ENCODE results near the gene FMNL3. TPM values are rescaled to one million over a fixed set of nuclear protein-coding genes. Genes with fewer than 3 reads are reported as not detected.

The FMNL3 gene
- total RNA-seq, 1 donor from 2014 or later, result 58.4 TPM

DNA sequence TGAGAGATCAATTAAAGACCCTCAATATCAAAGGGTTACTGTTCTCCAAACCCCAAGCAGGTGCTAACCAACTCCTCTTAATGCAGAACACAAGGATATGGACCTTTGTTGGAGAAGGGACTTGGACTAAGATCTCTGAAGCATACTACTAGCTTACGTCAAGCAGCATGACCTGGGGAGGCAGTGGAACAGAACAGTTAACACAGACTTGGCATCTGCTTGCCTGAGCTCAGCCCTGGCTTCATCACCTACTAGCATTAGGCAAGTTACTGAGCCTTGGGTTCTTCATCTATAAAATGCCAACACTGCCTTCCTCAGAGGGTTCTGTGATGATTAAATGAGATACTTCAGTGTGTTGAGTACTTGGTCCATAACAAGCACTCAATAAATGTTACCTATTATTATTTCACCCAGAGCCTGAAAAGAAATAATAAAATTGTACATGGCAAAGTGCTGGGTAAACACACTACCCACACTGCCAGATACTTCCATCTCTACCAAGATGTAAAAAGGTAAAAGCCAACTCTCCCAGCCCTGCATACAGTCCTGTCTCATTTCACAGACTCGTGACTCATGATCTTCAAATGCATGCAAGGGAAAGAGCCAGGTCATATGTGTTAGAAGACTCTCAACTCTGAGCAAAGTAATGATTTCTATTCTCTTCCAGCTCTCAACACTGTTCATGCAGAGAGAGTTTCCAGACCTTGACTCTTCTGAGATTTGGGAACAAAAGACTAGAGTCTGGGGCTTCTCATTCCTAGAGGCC, 39.7 kb downstream of the FMNL3 start:
- H3K9ac ChIP-seq (ENCODE audit: low read length), result no peak overlapping the region
- Mint-ChIP-seq H3K4me1 (ENCODE audit: low read depth, unreplicated experiment) (peaks cover 68% of the 10 kb centered on the region), H3K27ac (ENCODE audit: unreplicated experiment) (peak overlapping the region; percentile 29), H3K27me3 (ENCODE audit: low read depth, unreplicated experiment) (no peaks in the 10 kb centered on the region), H3K9me3 (ENCODE audit: unreplicated experiment) (no peaks in the 10 kb centered on the region), H3K4me3 (ENCODE audit: unreplicated experiment) (no peak overlapping the region), H3K36me3 (ENCODE audit: low read depth, unreplicated experiment) (peaks cover 9% of the 10 kb centered on the region)
- H2AFZ ChIP-seq (ENCODE audit: low read depth, low read length), result no peak overlapping the region
- peaks cover under 1% of the 10 kb centered on the region for H3K36me3 ChIP-seq (ENCODE audit: insufficient read depth, low read length)
- no peak for TF ChIP-seq EZH2 (IDR thresholded peaks at IDR 0.05; ENCODE audit: insufficient read depth, low read length)
- TF ChIP-seq, protein P1, sequence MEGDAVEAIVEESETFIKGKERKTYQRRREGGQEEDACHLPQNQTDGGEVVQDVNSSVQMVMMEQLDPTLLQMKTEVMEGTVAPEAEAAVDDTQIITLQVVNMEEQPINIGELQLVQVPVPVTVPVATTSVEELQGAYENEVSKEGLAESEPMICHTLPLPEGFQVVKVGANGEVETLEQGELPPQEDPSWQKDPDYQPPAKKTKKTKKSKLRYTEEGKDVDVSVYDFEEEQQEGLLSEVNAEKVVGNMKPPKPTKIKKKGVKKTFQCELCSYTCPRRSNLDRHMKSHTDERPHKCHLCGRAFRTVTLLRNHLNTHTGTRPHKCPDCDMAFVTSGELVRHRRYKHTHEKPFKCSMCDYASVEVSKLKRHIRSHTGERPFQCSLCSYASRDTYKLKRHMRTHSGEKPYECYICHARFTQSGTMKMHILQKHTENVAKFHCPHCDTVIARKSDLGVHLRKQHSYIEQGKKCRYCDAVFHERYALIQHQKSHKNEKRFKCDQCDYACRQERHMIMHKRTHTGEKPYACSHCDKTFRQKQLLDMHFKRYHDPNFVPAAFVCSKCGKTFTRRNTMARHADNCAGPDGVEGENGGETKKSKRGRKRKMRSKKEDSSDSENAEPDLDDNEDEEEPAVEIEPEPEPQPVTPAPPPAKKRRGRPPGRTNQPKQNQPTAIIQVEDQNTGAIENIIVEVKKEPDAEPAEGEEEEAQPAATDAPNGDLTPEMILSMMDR (IDR thresholded peaks at IDR 0.05; ENCODE audit: insufficient read depth, low read depth, low read length), result no peak
- peaks cover 37% of the 10 kb centered on the region for H4K20me1 ChIP-seq (ENCODE audit: insufficient read depth, low read length)
- FAIRE-seq (no peak), DNase-seq (ENCODE audit: low read depth) (peak; percentile 55)
- peaks cover 49% of the 10 kb centered on the region for H3K4me1 ChIP-seq (ENCODE audit: insufficient read depth, low read length)
- H3K27me3 ChIP-seq (ENCODE audit: insufficient read depth, low read length), result no peaks in the 10 kb centered on the region
- H3K79me2 ChIP-seq (ENCODE audit: insufficient read depth, low read length), result peaks cover 83% of the 10 kb centered on the region
- no peaks in the 10 kb centered on the region for H3K9me3 ChIP-seq (ENCODE audit: insufficient read depth, low read depth, low read length)
- no peak overlapping the region for H3K4me2 ChIP-seq (ENCODE audit: low read length)
- H3K27ac ChIP-seq (ENCODE audit: low read depth, low read length), result no peak overlapping the region
- no peak overlapping the region for H3K4me3 ChIP-seq (ENCODE audit: insufficient read depth, low read depth, low read length)

DNA sequence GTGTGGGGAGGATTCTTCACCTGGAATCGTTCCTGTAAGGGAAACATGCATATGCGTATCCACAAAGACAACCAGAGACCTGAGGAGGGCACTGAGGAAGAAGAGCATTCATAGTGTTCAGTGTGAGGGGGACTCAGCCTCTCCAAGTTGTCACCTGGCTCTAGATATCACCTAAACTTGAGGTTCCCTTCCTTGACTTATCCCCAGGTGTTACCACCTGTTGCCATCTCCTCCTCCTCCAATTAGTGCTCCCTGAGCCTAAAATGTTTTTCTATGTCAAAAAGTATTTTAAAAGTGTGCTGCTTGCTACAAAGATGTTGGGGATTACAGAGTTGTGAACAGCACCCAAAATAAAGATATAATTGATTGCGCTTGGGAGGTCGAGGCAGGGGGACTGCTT, 41.0 kb downstream of the FMNL3 start:
- H3K27me3 Mint-ChIP-seq (ENCODE audit: low read depth, unreplicated experiment), result no peaks in the 10 kb centered on the region
- H3K4me1 Mint-ChIP-seq (ENCODE audit: low read depth, unreplicated experiment), result peaks cover 73% of the 10 kb centered on the region
- peaks cover 13% of the 10 kb centered on the region for H3K36me3 ChIP-seq (ENCODE audit: insufficient read depth, low read length)
- DNase-seq (ENCODE audit: low read depth), result no peak
- no peak for TF ChIP-seq EZH2 (IDR thresholded peaks at IDR 0.05; ENCODE audit: insufficient read depth, low read length)
- TF ChIP-seq, protein P1 (IDR thresholded peaks at IDR 0.05; ENCODE audit: insufficient read depth, low read depth, low read length), result no peak
- no peak overlapping the region for H2AFZ ChIP-seq (ENCODE audit: low read depth, low read length)
- peaks cover 42% of the 10 kb centered on the region for H3K4me1 ChIP-seq (ENCODE audit: insufficient read depth, low read length)
- H3K27ac ChIP-seq (ENCODE audit: low read depth, low read length), result no peak overlapping the region
- no peak overlapping the region for H3K27ac Mint-ChIP-seq (ENCODE audit: unreplicated experiment)
- H3K27me3 ChIP-seq (ENCODE audit: insufficient read depth, low read length), result no peaks in the 10 kb centered on the region
- H3K4me3 Mint-ChIP-seq (ENCODE audit: unreplicated experiment), result no peak overlapping the region
- peaks cover 32% of the 10 kb centered on the region for H4K20me1 ChIP-seq (ENCODE audit: insufficient read depth, low read length)
- no peak overlapping the region for H3K9ac ChIP-seq (ENCODE audit: low read length)
- no peak overlapping the region for H3K4me3 ChIP-seq (ENCODE audit: insufficient read depth, low read depth, low read length)
- peaks cover 19% of the 10 kb centered on the region for H3K36me3 Mint-ChIP-seq (ENCODE audit: low read depth, unreplicated experiment)
- H3K9me3 ChIP-seq (ENCODE audit: insufficient read depth, low read depth, low read length), result no peaks in the 10 kb centered on the region
- H3K9me3 Mint-ChIP-seq (ENCODE audit: unreplicated experiment), result no peaks in the 10 kb centered on the region
- H3K4me2 ChIP-seq (ENCODE audit: low read length), result no peak overlapping the region
- peaks cover 82% of the 10 kb centered on the region for H3K79me2 ChIP-seq (ENCODE audit: insufficient read depth, low read length)
- FAIRE-seq, result no peak

DNA sequence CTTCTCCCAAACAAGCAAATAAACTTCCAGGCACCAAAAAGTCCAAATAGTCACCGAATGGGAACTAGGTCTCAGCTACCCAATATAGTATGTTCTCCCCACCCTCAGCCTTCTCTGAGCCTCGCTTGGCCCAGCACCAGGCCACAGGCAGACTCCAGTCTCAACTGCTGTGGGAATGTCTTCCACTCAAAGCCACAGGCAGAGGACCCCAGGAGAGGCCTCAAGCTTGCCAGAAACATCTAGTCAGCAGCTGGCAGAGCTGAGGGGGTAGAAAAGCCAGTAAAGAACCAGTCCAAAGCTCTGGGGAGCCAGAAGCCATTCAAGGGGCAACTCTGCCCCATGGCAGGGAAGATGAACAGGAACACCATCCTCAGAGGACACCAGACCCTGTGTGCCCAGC, 41.8 kb downstream of the FMNL3 start:
- H4K20me1 ChIP-seq (ENCODE audit: insufficient read depth, low read length), result peaks cover 25% of the 10 kb centered on the region
- H3K36me3 ChIP-seq (ENCODE audit: insufficient read depth, low read length), result peaks cover 15% of the 10 kb centered on the region
- Mint-ChIP-seq H3K4me1 (ENCODE audit: low read depth, unreplicated experiment) (peaks cover 68% of the 10 kb centered on the region), H3K27ac (ENCODE audit: unreplicated experiment) (peak overlapping the region; percentile 6), H3K27me3 (ENCODE audit: low read depth, unreplicated experiment) (no peaks in the 10 kb centered on the region), H3K4me3 (ENCODE audit: unreplicated experiment) (no peak overlapping the region), H3K36me3 (ENCODE audit: low read depth, unreplicated experiment) (peaks cover 24% of the 10 kb centered on the region), H3K9me3 (ENCODE audit: unreplicated experiment) (no peaks in the 10 kb centered on the region)
- FAIRE-seq (no peak), DNase-seq (ENCODE audit: low read depth) (peak; percentile 55)
- no peaks in the 10 kb centered on the region for H3K9me3 ChIP-seq (ENCODE audit: insufficient read depth, low read depth, low read length)
- H3K27ac ChIP-seq (ENCODE audit: low read depth, low read length), result no peak overlapping the region
- H2AFZ ChIP-seq (ENCODE audit: low read depth, low read length), result no peak overlapping the region
- no peak overlapping the region for H3K9ac ChIP-seq (ENCODE audit: low read length)
- no peak overlapping the region for H3K4me3 ChIP-seq (ENCODE audit: insufficient read depth, low read depth, low read length)
- no peaks in the 10 kb centered on the region for H3K27me3 ChIP-seq (ENCODE audit: insufficient read depth, low read length)
- no peak for TF ChIP-seq EZH2 (IDR thresholded peaks at IDR 0.05; ENCODE audit: insufficient read depth, low read length)
- TF ChIP-seq, protein P1 (IDR thresholded peaks at IDR 0.05; ENCODE audit: insufficient read depth, low read depth, low read length), result no peak
- peak overlapping the region; percentile 26 for H3K4me2 ChIP-seq (ENCODE audit: low read length)
- peaks cover 78% of the 10 kb centered on the region for H3K79me2 ChIP-seq (ENCODE audit: insufficient read depth, low read length)
- peaks cover 37% of the 10 kb centered on the region for H3K4me1 ChIP-seq (ENCODE audit: insufficient read depth, low read length)

All from astrocyte (in vitro differentiated cells and primary cell).